Renal cortical epithelial cell (primary cell): ENCODE measurements around the gene STK32C. TPM values are rescaled to one million over a fixed set of nuclear protein-coding genes. Genes with fewer than 3 reads are reported as not detected.

Experiments
- total RNA-seq: library from RNA; depleted of rRNA; stranded (reverse); fragments of >200 nt; gene quantifications from 2 replicates; pipeline ENCODE4 v1.2.3, GENCODE V29; 2014

Gene STK32C
- total RNA-seq, 1 donor from 2014 or later, result 9.2 TPM

Other genes starting within 250 kb of the STK32C start
- 0.10 TPM in 1 of 2 replicates, not detected in the other for gene JAKMIP3, start 242.0 kb downstream of the STK32C start, total RNA-seq
- gene DPYSL4, start 121.0 kb downstream of the STK32C start, total RNA-seq, result 0.69 and 0.94 TPM in 2 replicates
- gene LRRC27, start 24.2 kb upstream of the STK32C start, total RNA-seq, result 3.1 and 16.4 TPM in 2 replicates
- 11.1 and 18.9 TPM in 2 replicates for gene PWWP2B, start 89.2 kb upstream of the STK32C start, total RNA-seq
- gene INPP5A, start 229.8 kb upstream of the STK32C start, total RNA-seq, result 30.7 and 40.8 TPM in 2 replicates